HG03520 (cell line): ENCODE data around the gene LHPP.

Source experiments
- ATAC-seq: cut with Tn5 transposase; IDR thresholded peaks from one replicate; pipeline ENCODE4 v1.9.1; 2021; ENCODE audit warnings: mild to moderate bottlenecking, moderate library complexity; ENCODE audit not compliant: unreplicated experiment

The LHPP gene

DNA sequence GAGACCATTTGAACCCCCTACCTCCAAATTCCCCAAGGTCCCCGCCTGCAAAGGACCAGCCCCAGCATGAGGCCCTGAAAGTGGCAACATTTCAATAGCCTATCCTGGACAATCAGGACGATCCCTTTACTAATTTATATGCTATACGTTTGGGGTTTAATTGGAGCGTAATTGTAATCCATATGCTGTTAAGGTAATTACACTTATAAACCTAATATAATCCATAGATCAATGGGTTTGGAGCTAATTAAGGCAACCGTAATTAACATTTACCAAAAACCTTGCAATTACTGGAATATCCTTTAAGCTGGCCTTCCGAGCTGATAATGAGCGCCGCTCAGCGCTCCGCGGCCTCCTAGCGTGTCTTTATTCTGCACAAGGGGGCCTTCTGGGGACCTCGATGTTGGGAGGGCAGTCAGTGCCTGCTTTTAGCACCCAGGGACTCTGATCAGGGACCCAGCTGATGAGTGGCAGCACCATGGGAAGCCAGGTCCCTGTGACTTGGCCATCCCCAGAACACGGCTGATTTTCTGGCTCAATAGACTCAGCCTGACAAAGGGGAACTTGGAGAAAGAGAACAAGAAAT lies 91.2 kb downstream of the LHPP start:
- ATAC-seq = no peak

DNA sequence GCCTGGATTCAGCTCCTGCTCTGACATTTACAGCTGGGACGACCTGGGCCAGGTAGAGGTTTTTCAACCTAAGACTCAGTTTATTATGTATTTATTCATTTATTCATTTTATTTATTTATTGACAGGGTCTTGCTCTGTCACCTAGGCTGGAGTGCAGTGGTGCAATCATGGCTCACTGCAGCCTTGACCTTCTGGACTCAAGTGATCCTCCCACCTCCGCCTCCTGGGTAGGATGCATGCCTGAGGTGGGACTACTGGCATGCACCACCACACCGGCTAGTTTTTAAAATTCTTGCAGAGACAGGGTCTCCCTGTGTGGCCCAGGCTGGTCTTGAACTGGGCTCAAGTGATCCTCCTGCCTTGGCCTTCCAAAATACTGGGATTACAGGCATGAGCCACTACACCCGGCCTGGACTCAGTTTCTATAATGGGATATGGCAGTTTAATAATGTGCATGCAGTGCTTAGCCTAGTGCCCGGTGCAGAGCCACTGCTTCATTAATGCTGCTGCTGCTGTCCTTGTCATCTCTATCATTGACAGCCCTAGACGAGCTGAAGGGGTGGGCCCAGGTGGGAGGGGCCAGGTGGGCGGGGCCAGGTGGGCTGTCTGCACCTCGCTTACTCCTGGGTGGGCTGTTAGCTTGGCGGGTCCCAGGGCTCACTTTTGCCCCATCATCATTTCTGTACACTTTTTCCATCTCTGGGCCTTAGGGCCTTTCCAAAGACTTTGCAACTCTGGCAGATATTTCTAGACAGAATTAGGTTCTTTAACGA lies 92.6 kb downstream of the LHPP start:
- no peak for ATAC-seq

DNA sequence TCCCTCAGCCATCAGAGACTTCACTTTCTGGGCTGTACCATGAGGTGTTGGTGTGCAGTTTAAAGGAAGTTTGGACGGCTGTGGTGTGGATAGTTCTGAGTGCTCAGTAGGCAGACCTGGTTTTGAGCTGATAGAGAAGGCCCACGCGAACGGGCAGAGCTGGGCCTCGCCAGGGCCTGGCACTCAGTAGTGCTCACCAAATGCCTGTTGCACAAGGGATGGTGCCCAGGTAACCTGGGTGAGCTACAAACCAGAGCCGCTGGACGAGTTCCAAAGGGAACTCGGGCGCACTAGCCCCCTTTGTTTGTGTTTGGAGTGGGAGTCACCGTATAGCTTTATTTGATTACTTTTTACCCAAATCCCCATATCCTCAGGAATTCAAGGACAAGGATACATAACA lies 95.5 kb downstream of the LHPP start:
- ATAC-seq = no peak

- no peak for ATAC-seq
These were observed 96.2 kb downstream of the LHPP start for GRCh38 chr10:124557648-124558338.

GRCh38 chr10:124558339-124559321 lies 97.0 kb downstream of the LHPP start:
- ATAC-seq = no peak

DNA sequence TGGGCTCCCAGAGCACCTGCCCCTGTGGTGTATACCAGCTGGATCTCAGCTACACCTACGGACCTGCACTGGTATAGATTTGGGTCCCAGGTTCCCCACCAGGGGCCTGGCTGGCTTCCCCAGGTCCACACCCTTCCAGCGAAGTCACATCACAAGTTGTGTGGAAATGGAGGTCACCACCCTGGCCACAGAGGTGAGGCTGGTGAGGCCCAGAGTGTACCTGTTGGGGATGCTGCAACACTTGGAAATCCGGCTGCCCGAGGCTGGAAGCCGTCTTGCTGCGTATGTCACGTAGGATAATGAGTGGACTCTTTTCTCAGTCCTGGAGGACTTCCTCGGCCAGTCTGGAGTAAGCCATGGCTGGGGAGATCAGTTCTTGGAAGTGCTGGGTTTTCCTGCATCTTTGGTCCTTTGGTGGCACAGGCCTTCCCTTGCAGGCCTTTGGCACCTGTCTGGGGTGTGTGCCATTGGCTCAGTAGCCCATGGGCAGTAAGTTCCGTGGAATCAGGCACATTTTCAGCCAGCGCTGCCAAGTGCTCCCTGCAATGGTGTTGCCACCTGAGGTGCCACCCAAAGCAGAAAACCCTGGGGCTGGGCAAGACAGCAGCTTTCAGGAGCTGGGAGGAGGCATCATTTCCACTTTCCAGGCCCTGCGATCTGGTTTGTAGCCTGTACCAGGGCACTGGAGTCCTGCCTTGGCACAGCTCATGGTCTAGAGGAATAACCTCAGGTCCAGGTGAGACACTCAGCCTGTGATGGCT lies 97.9 kb downstream of the LHPP start:
- ATAC-seq = no peak

DNA sequence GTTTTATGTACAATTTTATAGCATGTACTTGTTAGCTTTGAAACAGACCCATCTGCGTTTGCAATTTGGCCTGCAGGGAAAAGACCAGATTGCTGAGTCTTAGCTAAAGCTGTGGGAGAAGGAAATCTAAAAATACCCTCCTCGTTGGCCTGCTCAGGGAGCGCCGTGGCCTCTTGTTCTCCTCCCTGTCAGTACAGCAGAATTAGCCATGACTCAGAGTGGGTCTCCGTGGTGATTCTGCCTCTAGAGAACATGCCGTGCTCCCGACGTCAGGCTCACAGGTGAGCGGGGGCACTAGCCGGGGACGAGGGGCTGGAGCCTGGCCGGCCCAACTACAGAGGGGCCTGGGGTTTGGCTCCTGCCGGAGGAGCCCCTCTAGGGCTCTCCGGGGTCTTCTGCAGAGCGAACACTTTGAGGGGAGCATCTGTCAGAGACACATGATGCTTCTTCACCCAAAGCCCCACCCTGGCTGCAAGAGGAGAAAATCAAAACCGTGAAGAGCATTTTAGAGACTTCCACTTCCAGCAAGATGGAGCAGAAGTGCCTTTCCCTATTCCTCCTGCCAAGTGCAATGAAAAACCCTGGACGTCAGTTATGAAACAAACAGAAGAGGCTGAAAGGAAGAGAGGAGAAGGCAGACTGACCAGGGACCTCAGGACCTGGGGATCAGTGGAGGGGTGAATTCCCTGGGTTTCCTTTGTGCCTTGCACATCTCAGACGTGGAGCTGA lies 98.9 kb downstream of the LHPP start:
- ATAC-seq = no peak

GRCh38 chr10:124561206-124561605 lies 99.6 kb downstream of the LHPP start:
- ATAC-seq = no peak

DNA sequence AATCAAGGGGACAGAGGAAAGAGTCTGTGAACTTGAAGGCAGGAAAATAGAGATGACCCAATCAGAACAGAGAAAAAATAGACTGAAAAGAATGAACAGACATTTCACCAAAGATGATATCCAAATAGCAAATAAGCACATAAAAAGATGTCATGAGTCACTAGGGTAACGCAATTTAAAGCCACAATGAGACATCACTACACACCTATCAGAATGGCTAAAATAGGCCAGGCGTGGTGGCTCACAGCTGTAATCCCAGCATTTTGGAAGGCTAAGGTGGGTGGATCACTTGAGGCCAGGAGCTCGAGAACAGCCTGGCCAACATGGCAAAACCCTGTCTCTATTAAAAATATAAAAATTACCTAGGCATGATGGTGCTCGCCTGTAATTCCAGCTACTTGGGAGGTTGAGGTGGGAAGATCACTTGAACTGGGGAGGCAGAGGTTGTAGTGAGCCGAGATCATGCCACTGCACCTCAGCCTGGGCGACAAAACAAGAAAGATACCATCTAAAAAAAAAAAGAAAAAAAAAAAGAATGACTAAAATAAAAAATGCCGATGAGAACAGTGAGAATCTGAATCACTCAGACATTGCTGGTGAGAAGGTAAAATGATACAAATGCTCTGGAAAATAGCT lies 100.9 kb downstream of the LHPP start:
- no peak for ATAC-seq

DNA sequence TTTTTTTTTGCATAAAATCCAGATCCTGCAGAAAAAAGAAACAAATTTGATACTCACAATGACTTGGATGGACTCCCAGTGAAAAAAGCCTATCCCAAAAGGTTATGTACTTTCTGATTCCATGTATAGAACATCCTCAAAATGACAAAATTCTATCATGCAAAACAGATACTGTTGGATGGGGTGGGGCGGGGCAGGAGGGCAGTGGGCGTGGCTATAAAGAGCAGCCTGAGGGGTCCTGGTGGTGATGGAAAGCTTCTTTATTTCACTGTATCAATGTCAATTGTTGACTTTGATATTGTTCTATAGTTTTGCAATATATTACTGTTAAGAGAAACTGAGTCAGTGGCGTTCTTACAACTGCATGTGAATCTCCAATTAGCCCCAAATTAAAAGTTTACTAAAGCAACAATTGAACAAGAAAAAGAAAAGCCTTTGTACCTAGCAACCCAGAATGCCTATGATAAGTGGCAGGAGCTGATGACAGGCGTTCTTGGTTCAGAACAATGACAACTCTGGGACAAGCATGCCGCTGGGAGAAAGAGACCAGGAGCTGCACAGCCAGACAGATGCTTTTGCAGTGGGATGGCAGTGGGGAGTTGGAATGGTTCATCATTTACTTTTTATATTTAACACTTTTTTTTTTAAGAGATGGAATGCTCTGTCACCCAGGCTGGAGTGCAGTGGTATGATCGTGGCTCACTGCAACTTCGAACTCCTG lies 101.9 kb downstream of the LHPP start:
- ATAC-seq = no peak

- ATAC-seq = no peak
These were observed 103.3 kb downstream of the LHPP start for GRCh38 chr10:124564881-124565280.

GRCh38 chr10:124565565-124566221 lies 104.1 kb downstream of the LHPP start:
- ATAC-seq = no peak

GRCh38 chr10:124566222-124566888 lies 104.7 kb downstream of the LHPP start:
- ATAC-seq = no peak

GRCh38 chr10:124566981-124567835 lies 105.6 kb downstream of the LHPP start:
- ATAC-seq = no peak

DNA sequence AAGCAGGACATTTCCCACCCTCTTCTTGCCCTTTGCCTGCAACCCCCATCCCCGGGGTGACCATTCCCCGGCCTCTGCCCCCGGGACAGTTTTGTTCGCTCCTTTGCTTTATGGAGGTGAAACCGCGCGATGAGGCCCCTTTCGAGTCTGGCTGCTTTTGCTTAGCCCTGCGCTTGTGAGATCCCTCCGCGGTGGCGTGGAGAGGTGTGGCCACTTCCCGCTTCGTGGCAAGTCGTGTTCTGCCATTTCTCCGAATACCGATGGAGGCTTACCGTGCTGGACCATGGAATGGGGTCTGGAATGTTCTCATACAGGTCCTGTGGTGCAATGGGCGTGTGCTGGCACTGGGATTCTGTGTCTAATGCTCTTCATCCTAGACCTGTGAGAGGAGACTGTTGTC lies 106.7 kb downstream of the LHPP start:
- no peak for ATAC-seq

DNA sequence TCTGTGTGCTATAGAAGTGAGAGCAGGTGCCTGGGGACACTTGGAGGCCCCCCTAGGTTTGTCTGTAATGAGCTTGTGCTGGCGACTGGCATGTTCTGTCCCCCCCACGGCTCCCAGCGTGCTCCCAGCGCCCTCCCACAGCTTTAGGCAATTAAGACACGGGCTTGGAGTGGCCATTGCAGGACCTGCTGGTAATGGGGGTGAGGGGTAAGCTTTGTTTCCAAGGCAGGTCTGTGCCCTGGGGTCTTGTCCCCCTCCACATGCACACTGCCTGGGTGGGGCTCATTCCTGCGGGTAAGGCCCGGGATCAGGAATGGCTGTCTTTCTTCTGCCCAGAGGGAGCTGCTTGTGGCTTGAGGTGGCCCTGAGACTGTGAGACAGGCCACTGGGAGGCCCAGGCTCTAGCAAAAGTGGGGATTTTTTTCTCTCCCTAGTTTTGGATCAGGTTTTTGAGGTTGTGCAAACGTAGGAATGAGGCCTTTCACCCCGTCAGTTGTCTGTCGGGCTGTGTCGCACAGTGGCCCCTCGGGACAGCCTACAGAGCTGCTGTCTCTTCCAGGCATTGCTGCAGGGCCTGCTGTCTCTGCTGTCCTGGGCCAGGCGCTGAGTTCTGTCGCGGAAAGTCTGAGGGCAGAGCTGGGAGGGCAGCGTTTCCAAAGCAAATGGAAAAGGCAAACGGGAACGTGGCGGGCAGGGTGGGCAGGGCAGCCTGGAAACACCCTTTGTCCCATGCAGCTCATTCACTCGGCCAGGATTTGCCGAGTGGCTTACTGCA lies 107.4 kb downstream of the LHPP start:
- no peak for ATAC-seq
